Stimulated activated CD4-positive, alpha-beta T cell treated with anti-CD3 and anti-CD28 coated beads, Interleukin-15, amount 100 ng/mL, for 48 hours (primary cell): ENCODE data around the gene NXPH3.

Experiments
- DNase-seq, 2 donors: peaks; one replicate each; pipeline ENCODE4 v3.0.0-alpha.2; 2020; ENCODE audit warnings: low read depth in 2 of 2

NXPH3 gene

GRCh38 chr17:49630113-49630900 is 54.6 kb downstream of the NXPH3 start:
- no peak for DNase-seq

DNA sequence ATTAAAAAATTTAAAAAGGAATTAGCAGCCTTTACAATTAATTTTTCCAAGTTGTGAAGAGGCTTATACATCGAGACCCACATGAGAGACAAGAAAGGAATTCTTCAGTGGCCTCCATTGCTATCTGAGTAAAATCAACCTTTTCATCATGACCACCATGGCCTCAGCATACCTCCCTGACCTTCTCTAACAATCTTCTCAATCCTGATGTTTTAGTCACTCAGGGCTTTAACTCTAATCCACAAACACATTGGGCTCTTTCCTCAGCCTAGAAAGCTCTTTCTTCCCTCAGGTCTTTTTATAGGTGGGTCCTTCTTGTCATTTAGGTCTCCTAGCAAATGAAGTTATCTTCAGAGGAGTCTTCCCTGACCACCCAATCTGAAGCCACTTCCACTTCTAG is 55.8 kb downstream of the NXPH3 start:
- no peak for DNase-seq
